NT2/D1 (cell line): ENCODE measurements around the gene LTBR.

Experiments
- SUZ12 ChIP-seq: IDR thresholded peaks from 2 replicates; pipeline ENCODE4 v1.6.1; 2011; ENCODE audit not compliant: insufficient read length, insufficient read depth; ENCODE audit errors: extremely low read depth
- YY1 ChIP-seq: IDR thresholded peaks from 2 replicates; pipeline ENCODE4 v1.6.1; 2011; ENCODE audit not compliant: insufficient read length, insufficient read depth
- ZNF274 ChIP-seq: IDR thresholded peaks from 2 replicates; pipeline ENCODE4 v1.6.1; 2011; ENCODE audit warnings: mild to moderate bottlenecking, low read depth, low read length

- TF ChIP-seq SUZ12 = no peak
- TF ChIP-seq YY1 = no peak
- TF ChIP-seq ZNF274 = no peak
These were observed 31.5 kb upstream of the LTBR start for GRCh38 chr12:6352193-6353173.
